Ramos (cell line): ENCODE measurements around the gene CD300A.
"Not testable (repeated sequence)": the region's sequence is repeated elsewhere in the genome, so short reads cannot be mapped to it uniquely, and the experiment has no call there.

Experiments used
- in situ Hi-C: fragments of 300-500 bp; cut with MboI; formaldehyde crosslinking; loops from one replicate; pipeline ENCODE4 v1.14.3; 2022; ENCODE audit warnings: low sequenced_read_pairs; ENCODE audit not compliant: unreplicated experiment

The CD300A gene

DNA sequence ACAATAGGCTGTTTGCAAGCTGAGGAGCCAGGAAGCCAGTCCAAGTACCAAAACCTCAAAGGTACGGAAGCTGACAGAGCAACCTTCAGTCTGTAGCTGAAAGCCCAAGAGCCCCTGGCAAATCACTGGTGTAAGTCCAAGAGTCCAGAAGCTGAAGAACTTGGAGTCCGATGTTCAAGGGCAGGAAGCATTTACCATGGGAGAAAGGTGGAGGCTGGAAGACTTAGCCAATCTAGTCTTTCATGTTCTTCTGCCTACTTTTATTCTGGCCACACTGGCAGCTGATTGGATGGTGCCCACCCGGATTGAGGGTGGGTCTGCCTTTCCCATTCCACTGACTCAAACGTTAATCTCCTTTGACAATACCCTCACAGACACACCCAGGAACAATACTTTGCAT, 49.5 kb downstream of the CD300A start:
- in situ Hi-C loops, result no loop called here

DNA sequence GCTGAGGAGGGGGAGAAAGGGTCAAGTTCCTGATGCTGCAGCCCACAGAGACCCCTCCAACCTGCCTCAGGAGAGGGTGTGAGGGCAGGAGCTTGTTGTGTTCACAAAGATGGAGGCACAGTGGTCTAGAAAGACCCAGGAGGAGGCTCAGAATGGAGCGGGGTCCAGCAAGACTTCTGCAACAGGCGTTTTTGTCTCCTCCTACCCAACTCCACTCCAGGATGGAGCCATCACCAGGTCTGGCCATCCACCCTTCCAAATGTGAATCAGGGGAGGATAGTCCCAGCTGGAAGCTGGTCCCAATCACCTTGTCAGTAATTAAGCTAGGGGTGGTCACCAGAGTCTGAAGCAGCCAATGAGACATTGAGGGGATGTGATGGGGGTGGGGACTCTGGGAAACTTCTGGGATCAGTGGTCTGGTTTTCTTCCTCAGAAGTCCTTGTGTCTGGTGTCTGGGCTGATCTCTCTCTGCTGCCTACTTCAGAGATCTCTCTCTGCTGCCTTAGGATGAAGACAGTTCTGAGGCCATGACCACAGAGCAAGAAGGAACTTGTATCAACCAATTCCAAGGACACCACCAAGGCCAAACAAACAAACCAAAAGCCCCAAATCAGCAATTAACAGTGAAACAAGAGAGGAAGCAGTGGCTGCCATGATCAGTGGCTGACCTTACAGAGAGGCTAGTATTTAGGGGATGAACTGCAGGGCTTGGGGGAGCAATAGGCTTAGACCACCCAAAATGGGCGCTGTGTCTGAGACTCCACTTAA, 50.3 kb downstream of the CD300A start:
- in situ Hi-C loops, result no loop called here

DNA sequence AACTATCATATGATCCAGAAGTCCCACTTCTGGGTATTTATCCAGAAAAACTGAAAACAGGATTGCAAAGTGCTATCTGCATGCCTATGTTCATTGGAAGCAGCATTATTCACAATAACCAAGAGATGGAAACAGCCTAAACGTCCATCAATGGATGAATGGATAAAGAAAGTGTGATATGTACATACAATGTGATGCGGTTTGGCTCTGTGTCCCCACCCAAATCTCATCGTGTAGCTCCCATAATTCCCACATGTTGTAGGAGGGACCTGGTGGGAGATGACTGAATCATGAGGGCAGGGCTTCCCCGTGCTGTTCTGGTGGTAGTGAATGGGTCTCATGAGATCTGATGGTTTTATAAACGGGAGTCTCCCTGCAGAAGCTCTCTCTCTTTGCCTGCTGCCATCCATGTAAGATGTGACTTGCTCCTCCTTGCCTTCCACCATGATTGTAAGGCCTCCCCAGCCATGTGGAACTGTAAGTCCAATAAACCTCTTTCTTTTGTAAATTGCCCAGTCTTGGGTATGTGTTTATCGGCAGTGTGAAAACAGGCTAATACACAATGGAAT, 52.1 kb downstream of the CD300A start:
- in situ Hi-C loops, result not testable (repeated sequence)

DNA sequence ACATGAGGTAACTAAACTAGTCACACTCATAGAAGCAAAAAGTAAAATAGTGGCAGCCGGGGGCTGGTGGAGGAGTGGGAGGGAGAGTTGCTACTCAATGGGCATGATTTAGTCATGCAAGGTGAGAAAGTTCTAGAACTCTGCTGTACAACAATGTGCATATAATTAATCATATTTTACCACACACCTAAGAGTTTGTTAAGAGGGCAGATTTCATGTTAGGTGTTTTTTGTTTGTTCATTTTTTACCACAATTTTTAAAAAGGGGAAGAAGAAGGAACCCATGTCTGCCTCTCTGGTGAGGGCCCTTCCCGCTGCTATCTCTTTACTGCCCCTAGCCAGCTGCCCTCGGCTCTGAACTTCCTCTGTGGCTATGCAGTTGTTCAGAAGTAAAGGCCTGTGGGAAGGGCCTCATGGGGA, 53.6 kb downstream of the CD300A start:
- in situ Hi-C loops, result no loop called here

DNA sequence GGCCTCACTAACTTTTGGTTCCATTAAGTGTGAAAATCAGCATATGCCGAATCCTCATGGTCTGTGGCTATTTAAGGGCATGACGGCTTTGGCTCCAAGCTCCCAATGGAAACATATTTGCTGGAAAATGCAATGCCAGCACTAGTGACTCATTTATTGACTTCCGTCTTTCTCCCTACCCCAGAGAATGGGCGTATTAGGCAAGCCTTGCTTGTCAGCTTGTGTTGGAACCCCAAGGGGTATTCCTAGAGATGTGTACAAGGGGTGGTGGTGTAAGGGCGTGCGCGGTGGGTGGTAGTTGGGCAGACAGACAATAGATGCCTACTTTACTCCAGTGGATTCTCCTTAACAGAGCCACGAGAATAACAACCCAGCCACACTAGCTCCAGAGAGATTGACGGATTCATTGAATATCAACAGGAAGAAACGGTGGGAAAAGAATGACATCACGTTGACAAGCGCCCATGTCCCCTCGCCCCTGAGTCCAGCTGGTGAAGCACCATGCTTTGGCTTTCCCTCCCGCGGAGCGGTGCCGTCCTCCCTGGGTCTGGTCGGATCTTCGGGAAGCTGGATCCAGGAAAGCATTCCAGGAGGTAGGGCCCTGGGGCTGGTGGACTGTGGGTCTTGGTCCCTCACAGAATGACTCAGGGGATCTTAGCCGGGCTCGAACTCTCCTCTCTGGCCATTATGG, 54.5 kb downstream of the CD300A start:
- in situ Hi-C loops, result no loop called here

DNA sequence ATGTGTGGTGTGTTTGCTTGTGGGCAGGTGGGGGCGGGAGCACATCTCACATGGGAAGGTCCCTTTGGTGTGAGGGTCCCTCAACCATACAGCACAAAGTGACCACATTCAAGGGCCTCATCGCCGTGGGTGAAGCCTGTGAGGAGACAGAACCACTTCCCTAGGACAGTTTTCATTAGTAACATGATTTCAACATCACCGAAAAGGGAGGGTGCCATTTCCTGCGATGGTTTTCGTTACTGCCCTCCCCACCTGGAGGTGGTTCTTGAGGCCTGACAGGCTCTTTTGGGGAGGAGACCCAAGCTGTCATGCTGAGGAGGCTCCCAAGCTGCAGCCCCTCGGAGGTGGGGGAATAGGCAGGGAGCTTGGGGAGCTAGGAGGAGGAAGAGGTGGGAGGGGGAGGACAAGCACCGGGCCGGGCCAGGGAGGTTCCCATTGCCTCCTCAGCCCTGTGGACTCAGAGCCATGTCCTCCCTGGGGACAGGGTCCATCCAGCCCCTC, 55.3 kb downstream of the CD300A start:
- in situ Hi-C loops, result no loop called here

DNA sequence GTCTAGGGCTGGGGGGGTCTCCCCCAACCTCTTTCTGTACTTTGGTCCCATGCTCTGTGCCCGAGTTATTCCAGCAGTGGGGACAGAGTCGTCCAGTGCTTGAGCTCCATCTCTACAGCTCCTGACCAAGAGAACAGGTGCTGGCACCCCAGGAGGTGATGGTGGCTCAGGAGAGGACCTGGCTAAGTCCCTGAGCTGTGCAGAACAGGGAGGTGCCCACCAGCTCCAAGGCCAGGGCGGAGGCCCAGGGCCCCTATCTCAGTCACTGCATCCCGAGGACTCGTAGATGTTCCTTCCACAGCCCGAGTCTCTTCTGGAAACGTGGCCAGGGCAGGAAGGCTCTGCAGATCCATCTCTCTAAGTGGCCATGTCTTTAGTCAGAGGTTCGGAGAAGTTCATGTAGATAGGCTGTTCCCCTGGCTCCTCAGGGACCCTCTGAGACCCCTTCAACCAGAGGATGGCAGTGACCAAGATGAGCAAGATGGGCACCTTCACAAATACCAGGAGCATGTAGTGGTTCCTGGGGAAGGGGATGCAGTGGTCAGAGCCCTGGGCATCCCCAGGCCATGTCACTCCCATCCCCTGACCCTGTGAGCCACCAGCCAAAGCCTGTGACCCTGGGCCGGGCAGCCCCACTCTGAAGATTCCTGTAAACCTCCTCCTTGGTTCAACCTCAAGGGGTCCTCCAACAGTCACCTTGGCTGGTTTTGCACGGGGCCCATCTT, 56.1 kb downstream of the CD300A start:
- in situ Hi-C loops, result no loop called here

DNA sequence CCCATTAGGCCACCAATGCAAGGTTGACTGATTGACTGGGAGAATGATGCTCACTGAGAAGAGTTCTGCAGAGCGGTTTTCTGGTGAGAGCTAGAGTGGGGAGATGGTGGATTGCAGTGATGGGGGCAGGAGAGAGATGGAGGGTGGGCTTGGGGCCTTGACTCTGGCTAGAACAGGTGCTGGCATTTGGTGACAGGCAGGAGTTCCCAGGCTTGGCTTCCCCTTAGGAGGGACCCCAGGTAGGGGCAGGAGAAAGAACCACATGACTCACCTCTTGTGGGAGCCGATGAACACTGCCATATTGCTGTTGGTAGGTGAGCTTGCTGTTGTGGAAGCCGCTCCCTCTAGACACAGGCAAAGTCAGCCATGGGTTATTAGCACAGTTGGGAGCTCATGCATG, 56.9 kb downstream of the CD300A start:
- in situ Hi-C loops, result no loop called here

DNA sequence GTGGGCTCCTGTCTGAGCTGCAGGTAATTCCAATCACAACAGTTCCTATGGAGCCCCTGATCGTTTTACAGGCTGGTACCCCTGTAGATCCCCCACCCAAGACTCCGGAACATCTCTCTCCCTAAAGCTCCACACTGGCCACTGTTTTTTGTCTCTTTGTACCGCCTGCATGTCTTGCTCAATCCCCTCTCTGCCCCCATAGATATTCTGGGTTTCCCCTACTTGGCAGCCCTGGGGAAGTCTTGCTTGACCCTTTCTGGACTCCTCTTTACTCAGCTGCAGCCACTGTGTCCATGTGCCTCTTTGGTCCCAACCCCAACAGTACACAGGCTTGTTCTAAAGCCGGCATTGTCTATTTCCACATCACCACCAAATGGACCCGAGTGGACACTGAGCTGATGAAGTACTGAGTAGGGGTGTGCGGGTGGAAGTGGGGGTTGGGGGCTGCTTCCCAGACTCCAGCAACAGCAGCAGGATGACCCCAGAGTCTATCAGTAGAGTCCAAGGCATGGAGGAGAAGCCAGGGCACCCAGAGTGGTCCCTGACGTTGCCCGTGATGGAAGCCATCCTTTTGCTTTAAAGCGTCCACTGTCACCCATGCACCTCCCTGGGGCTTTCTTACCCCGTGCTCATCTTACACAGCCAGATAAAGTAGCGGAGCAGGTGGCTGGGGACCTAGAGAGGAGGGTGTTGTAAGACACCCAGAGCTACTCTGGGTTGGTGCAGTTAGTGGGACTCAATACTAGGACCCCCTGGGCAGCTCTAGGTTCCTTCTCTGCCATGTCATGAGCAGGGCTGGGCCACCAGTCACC, 58.4 kb downstream of the CD300A start:
- in situ Hi-C loops, result no loop called here

DNA sequence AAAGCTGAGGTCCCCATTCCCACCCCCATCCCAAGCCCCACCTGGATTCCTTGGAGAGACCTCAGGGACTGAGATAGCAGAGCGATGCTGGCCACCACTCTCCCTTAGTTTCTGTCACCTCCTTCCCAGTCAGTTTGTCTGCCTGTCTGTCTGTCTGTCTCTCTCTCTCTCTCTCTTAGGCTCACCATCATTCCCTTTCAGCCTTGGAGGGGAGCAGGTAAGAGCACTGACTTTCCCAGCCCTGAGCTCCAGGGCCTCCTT, 59.0 kb downstream of the CD300A start:
- in situ Hi-C loops, result no loop called here

DNA sequence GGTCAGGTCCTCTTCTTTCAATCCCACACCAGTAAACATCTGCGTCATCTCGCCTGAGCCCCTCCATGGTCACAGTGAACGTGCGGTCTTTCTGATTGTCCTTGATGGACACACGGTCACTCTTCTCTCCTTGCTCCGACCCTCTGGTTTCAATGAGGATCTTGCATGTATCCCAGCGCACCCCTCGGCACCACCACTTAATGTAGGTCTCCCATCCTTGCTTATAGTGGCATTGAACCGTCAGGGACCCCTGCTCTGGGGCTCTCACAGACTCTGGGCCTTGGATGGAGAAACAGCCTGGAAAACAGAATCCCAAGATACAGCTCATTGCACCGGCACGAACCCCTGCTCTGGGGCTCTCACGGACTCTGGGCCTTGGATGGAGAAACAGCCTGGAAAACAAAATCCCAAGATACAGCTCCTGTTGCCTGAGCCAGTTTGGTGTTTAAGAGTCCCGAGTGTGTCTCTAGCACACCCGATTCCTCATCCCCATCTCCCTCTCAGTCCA, 59.4 kb downstream of the CD300A start:
- in situ Hi-C loops, result no loop called here

DNA sequence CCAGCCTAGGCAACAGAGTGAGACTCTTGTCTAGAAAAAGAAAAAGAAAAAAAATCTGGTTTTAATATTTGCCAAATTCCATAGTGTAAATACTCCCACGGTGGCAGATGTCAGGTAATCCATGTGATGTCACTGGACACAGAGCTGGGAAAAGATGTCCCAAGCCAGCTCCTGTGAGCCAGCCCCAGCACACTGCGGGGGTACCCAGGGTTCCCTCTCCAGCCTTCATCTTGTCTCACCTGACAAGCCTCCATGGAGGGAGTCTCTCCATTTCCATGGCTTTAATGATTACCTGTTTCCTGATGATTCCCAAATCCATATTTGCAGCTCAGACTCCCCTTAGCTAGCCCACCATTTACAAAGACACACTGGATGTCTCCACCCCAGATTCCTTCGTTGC, 60.2 kb downstream of the CD300A start:
- in situ Hi-C loops, result no loop called here

DNA sequence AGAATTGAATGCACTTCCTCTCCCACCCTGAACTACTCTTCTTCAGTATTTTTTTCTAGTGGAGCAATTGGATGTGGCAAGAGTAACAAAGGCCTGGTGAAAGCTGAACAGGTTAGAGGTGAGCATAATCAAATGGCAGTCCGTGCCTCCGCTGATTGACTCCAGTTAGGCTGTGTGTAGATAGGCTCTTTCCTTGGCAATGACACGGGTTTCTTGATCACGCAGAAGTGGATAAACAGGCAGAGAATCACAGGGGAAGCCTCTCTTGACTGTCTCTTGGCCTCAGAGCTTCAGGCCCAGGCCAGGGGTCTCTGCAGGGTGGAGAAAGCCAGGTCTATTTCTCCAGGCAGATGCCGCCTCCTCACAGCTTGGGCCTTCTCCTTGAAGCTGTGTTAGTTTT, 60.6 kb downstream of the CD300A start:
- in situ Hi-C loops, result no loop called here

DNA sequence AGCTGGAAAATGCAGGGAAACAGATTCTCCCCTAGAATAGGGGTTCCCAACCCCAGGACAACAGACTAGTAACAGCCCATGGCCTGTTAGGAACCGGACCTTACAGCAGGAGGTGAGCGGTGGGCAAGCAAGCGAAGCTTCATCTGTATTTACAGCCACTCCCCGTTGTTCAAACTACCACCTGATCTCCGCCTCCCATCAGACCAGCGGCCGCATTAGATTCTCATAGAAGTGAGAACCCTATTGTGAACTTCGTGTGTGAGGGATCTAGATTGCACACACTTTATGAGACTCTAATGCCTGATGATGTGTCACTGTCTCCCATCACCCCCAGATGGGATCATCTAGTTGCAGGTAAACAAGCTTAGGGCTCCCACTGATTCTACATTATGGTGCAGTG, 61.3 kb downstream of the CD300A start:
- in situ Hi-C loops, result no loop called here

DNA sequence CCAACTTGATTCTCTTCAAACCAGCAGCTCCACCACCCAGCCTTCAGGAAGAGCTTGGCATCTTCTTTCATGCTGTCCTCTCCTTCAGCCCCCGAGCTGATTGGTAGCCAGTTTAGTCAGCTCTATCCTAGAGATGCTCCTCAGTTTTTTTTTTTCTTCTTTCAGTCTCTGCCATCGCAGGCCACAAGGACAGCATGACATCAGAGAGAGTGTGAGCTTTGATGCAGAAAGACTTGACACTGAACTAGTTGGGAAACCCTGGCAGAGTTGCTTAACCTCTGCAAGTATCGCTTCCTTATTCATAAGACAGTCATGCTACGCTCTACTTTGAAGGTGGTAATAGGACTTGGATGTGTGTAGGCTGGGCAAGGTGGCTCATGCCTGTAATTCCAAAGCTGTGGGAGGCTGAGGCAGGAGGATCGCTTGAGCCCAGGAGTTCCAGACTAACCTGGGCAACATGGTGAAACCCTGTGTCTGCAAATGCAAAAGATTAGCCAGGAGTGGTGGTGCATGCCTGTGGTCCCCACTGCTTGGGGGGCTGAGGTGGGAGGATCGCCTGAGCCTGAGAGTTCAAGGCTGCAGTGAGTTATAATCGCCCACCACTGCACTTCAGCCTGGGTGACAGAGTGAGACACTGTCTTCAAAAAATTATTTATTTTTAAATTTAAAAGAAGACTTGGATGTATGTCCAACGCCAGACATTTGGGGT, 62.2 kb downstream of the CD300A start:
- in situ Hi-C loops, result no loop called here

DNA sequence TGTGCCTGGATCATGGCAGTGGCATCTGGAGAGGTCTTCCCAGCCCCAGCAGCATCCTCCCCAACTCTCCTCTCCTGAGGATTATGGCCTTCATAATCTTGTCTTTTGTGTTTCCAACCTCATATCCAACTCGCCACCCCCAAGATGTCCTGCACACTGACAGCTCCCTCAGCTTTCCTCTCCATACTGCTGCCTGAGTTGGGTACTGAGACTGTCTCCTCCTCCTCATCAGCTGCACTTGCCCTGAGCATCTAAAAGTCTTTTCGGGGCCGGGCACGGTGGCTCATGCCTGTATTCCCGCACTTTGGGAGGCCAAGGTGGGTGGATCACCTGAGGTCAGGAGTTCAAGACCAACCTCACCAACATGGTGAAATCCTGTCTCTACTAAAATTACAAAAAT, 62.8 kb downstream of the CD300A start:
- in situ Hi-C loops, result no loop called here

DNA sequence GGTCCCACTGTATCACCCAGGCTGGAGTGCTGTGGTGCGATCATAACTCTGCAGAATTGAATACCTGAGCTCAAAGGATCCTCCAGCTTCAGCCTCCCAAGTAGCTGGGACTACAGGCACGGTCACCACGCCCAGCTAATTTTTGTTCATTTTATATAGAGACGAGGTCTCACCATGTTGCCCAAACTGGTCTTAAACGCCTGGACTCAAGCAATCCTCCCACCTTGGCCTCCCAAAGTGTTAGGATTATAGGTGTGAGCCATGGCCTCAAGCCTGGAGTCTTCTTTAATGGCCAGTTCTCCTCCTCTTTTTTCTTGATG, 64.4 kb downstream of the CD300A start:
- in situ Hi-C loops, result no loop called here

DNA sequence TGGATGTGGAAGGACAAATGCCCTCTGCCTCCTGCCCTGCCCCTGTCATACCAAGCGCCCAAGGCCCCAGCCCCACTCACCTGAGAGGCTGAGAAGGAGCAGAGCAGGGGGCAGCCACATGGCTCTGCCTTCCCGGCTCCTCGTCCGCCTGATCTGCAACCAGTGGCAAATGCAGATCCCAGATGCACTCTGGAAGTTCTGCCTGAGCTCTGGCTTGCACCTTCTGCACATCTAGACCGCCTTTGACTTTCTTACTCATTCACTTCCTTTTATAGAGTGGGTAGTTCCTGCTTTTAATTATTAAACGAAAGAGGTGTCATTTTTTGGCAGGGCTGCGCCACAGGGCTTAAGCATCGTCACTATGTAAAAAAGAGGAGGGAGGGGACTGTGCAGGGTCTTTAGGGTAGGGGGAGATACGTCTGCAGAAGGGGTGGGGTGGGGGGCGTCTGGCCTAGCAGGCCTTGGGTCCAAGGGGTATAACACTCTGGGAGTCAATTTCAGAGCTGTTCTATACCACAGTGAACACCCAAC, 64.9 kb downstream of the CD300A start, which contains the start of gene CD300LB:
CD300LB (minus strand) TSS at position 245 of the 531 bp plus-strand sequence; CDS start at position 120, 125 bp downstream.
- in situ Hi-C loops, result no loop called here

DNA sequence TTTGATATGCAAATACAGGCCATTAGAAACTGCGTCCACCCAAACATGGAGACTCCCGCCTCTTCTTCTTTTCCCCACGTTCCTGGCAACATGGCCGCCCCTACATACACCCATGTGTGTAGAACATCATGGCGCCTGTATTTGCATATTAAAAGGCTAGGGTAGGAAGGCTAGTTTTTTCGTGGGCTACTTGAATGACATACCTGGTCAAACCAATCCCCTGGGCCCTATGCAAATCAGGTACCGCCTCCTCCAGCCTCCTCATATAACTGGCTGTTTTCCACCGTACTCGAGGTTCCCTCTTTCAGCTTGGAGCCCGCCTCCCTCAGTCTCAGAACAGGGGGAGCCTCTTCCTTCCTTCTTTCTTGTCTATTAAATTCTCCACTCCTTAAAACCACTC, 65.7 kb downstream of the CD300A start:
- in situ Hi-C loops, result no loop called here
